ENCODE results near the gene NAA35. TPM values are rescaled to one million over a fixed set of nuclear protein-coding genes. Genes with fewer than 3 reads are reported as not detected.
A peak's percentile ranks its signal among the peaks of the same experiment; 100 is the strongest.
"Not testable (repeated sequence)": the region's sequence is repeated elsewhere in the genome, so short reads cannot be mapped to it uniquely, and the experiment has no call there.

Gene NAA35
- total RNA-seq, 1 donor from 2014 or later, result 65.6 TPM

DNA sequence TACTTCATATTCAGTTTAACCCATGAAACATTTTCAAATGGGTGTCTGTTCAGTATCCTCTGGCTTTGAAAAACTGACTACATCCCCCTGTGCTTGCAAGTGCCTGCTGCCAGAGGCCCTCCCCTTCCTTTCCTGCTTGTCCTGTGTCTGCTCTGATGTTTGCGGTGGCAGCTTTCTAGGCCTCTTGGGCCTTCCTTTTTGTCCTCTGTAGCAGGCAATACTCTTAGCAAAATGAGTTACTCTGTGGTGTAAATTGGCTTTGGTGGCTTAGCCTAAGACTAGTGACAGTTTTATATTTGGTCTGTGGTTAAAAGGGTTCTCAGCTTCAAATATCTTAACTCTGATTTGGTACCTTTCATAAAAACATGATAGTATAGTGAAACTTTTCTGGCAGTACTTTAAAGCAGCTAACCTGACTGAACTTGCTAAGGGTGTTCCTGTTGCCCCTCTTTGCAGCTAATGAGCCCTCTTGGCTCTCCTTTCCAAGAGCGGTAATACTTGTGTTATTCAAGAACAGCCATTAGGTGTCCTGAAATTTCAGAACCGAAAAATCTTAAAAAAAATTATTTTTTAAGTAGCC, 81.8 kb downstream of the NAA35 start:
- FAIRE-seq (no peak), DNase-seq (ENCODE audit: low spot score in 2 of 2) (no peak)

DNA sequence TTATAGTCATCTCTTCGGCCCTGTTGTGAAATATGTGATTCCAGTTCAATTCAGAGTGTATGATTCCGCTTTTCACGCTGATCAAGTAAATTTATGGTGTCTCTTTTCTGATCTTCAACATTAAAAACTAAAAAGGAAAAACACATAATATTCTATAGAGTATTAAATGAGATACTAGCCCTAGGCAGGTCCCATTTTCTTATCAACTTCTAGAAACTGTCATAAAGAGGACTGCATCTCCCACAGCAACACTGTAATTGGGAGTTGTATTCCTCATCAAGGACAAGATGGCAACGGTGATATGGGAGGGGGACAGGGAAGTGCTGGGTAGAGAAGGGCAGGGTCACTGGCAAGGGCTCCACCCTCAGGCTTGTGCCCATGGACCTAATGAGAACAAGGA, 86.8 kb downstream of the NAA35 start:
- no peak for DNase-seq (ENCODE audit: low spot score in 2 of 2)
- no peak for FAIRE-seq

DNA sequence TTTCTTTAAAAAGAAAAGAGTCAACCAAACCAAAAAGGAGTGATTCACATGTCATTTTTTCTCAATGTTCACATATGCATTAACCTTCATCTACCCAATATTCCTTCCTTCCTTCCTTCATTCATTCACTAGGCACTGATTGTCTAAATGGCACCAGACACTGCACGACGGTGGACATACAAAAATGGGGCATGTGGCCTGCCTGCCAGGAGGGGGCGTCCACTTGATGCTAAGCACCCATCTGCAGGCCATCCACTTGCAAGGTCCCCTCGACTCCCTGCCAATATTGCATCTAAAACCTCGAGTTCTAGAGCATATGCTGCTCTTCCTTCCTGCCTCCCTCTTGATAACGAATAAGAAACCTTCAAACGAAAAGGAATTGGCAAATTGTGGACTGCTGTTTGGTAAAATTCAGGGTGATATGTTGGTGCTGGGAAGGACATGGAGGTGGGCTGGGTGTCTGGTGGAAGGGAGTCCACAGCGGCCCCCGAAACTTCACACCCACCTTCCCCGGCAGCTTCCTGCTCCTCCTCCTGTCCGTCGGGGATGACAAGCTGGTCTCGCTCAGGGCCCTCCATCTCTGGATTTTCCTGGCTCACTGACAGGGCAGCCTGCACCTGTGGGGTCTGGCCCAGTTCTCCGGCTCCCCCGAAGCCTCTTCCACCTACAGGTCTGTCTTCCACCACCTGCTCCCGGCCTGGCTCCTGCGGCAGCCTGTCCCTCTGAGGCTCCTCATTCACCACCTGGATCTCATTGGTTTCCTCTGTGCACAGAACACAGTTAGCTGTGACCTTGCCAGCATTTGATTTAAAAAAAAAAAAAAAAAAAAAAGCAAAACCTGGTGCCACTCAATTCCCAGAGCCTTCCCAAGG, 94.2 kb downstream of the NAA35 start:
- DNase-seq (ENCODE audit: low spot score in 2 of 2) (no peak), FAIRE-seq (no peak)

DNA sequence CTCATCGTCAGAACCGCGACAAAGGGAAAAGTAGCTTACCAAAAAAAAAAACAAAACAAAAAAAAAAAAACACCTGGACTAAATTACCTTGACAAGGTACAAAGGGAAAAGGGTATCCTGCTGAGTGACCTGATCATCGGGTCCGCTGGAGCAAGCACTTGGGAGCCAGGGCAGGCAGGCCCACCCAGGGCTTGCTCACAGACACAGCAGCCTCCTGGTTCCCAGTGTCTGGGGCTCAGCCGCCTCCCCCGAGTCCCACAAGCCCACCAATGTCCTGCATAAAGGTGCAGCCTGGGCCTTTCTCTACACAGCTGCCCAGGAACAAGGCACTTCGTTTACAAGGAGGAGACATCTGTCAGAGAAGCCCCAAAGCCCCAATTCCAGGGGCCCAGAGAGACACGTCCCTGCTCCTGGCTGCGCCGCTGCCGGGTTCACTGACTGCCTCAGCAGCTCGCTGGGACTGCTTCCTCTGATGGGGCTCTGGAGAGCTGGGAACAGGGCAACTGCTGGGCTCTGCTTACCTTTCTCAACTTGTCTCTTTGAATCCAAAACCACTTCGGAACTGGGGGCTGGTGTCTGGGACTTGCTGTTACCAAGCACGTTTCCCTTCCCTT, 95.0 kb downstream of the NAA35 start:
- FAIRE-seq, result no peak
- DNase-seq (ENCODE audit: low spot score in 2 of 2), result no peak

- FAIRE-seq, result no peak
- DNase-seq (ENCODE audit: low spot score in 2 of 2), result no peak
These were observed 95.6 kb downstream of the NAA35 start for GRCh38 chr9:86036555-86036954.

DNA sequence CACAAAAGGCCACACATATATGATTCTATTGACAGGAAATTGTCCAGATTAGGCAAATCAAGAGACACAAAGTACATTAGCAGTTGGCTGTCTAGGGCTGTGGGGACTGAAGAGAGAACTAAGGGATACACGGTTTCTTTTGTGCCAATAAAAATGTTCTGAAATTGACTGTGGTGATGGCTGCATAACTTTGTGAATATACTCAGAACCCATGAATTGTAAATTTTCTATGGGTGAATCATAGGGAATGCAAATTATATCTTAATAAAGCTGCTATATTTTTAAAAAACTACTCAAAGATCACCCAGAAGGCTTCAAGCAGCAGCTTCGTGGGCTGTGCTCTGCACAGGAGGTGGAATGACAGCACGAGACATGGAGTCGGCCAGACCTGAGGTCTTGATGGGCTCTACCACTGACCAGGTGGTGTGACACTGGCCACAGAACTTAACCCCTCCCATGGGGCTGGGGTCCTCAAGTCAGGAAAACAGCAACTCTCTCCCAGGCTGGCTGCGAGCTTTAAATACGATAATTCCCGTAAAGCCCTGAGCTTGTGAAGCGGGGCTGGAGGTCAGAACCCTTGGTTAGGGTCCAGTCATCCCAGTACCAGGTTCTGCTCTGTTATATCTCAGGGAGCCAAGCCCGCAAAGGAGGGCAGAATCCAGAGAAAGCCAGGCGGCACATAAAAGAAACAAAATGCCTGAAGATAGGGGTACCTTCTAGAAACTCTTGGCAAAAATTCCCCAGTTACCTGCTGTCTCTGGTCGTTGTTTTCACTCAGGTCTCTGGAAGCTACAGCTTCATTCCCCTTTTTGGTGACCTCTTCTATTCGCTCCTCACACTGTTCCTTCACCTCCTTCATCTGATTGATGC, 99.3 kb downstream of the NAA35 start:
- DNase-seq (ENCODE audit: low spot score in 2 of 2) (no peak), FAIRE-seq (no peak)

DNA sequence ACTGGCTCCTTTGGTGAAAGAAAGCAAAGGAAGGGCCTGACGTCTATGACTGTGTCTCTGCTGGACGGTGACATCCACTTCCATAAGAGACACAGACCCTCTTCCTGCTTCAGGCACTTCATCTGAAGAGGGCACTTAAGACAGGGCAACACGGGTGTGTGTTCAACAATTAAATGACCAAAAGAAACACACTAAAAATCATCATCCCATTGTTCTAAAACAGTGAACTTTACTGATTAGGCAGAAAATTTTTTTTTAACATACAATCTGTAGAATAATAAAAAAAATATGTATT, 99.9 kb downstream of the NAA35 start:
- DNase-seq (ENCODE audit: low spot score in 2 of 2) (no peak), FAIRE-seq (no peak)

GRCh38 chr9:86041311-86041741, 100.4 kb downstream of the NAA35 start:
- no peak for DNase-seq (ENCODE audit: low spot score in 2 of 2)
- no peak for FAIRE-seq

GRCh38 chr9:86042199-86042978, 101.4 kb downstream of the NAA35 start:
- no peak for FAIRE-seq
- DNase-seq (ENCODE audit: low spot score in 2 of 2), result no peak

DNA sequence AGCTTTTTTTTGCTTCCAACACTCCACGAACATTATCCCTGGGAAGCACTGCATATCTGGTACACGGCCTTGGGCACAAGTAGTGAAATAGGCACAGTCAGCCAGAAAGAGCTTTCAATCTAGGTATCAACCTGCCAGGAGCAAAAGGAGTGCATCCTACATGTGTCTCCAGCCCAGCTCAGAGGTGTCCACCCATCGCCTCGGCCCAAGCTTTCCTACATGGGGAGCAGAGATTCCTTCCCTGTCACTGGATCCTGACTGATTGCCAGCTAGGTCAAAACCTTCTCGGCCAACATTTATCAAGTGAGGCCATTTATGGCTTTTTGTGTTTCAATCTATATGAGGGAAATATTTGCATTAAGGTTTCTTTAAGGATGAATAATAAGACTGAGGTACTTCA, 102.6 kb downstream of the NAA35 start:
- FAIRE-seq (no peak), DNase-seq (ENCODE audit: low spot score in 2 of 2) (no peak)

DNA sequence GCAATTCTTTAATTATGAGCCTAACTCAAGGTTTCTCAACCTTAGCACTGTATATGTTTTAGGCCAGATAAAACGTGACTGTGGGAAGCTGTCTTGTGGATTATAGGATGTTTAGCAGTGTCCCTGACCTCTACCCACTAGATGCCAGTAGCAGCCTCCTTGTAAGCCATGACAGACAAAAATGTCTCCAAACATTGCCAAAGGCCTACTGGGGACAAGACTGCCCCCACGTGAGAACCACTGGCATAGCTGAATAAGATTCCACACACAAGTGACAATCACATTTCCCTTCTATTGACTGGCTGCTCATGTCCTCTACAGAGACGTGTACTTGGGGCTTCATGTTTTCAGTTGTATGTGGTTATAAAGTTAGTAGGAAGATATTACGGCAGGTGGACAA, 103.1 kb downstream of the NAA35 start:
- no peak for DNase-seq (ENCODE audit: low spot score in 2 of 2)
- FAIRE-seq, result no peak

GRCh38 chr9:86045654-86046053, 104.7 kb downstream of the NAA35 start:
- FAIRE-seq (no peak), DNase-seq (ENCODE audit: low spot score in 2 of 2) (no peak)

- FAIRE-seq, result no peak
- no peak for DNase-seq (ENCODE audit: low spot score in 2 of 2)
These were observed 105.2 kb downstream of the NAA35 start for GRCh38 chr9:86046071-86046636.

DNA sequence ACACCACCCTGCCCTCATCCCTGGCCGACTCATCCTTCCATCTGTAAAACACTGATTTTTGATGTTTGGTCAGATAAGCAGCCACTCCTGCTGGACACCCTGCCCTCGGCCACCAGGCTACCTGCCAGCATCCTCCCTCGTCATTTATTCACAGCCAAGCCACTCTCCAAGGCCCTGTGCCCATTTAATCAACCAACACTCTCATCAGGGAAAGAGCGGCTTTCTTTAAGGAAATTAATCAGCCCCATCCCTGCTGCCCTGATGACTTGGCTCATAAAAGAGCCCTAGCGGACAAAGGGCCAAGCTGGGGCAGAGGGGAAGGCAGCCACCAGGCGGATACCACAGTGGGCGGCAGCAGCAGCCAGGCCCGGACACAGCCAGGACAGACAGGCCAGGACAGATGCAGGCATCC, 106.0 kb downstream of the NAA35 start:
- DNase-seq (ENCODE audit: low spot score in 2 of 2) (peak in 1 of 2 donors; percentile 11), FAIRE-seq (no peak)

DNA sequence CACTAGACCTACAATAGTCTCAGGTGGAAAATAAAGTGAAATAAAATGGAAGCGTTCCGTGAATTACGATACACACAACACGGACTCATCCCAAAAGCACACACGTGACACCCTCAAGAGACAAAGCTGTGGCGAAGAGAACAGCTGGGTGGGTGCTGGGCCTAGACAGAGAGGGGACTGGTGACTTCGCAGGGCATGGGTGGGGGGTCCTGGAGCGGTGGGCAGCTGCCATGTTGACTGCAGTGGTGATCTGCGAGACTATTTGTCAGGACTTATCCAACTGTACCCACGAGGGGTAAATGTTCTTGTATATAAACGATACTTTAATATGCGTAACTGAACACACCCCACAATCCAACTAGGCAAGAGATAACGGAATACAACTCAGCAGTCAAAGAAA, 106.4 kb downstream of the NAA35 start:
- FAIRE-seq (no peak), DNase-seq (ENCODE audit: low spot score in 2 of 2) (no peak)

- FAIRE-seq; DNase-seq (ENCODE audit: low spot score in 2 of 2): not testable (repeated sequence)
These were observed 107.2 kb downstream of the NAA35 start for GRCh38 chr9:86048018-86048742.

DNA sequence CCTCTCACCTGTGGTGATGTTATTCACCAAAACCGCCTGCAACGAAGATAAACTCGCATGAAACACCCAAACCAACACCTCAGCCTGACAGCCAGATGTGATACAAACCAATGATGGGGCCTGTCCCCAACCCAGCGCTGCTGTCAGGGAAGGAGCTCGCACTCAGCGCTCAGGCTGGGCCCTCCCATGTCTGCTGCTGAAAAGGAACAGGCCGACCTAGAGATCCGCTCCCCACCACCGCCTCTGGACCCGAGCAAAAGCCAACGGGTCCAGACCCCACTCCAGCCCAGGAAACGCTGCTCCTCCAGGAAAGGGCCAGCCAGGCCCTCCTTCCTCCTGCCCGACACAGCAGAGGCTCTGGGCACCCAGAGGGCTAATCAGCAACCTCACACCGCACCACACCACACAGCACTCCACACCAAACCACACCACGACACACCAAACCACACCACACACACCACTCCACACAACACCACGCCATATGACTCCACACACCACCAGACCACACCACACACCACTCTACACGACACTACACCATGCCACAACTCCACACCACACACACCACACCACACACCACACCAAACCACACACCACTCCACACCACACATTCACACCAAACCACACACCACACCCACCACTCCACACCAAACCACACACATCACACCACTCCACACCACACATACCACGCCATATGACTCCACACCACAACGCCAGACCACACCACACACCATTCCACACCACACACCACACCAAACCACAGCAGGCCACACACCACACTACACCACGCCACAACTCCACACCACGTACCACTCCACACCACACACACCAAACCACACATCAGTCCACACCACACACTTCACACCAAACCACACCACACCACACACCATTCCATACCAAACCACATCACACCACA, 111.9 kb downstream of the NAA35 start:
- no peak for FAIRE-seq
- no peak for DNase-seq (ENCODE audit: low spot score in 2 of 2)

DNA sequence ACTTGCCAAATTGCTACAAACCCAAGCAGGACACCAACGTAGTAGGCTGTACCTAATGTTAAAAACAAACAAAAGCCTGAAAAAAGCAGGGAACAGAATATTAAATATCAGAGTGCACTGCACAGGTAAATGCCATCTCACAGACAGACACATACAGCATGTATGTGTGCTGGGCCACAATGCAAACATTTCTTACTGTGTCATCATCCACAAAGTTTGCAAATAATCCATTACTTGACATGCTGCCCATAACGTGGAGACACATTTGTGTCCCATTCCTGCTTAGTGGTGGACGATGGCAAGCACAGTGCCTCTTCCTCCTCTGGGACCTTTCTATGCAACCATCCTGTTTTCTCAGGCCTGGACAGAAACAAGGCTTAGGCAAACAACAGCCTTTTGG, 113.7 kb downstream of the NAA35 start:
- no peak for DNase-seq (ENCODE audit: low spot score in 2 of 2)
- FAIRE-seq, result no peak

Data from frontal cortex (tissue), 4 donors.